Suppressor macrophage (primary cell): ENCODE results near the gene GPR35.
"Not testable (repeated sequence)": the region's sequence is repeated elsewhere in the genome, so short reads cannot be mapped to it uniquely, and the experiment has no call there.

Experiments
- DNase-seq, 4 experiments: peaks; one replicate each; pipeline ENCODE4 v3.0.0-alpha.2; 2020 to 2022

The GPR35 gene

DNA sequence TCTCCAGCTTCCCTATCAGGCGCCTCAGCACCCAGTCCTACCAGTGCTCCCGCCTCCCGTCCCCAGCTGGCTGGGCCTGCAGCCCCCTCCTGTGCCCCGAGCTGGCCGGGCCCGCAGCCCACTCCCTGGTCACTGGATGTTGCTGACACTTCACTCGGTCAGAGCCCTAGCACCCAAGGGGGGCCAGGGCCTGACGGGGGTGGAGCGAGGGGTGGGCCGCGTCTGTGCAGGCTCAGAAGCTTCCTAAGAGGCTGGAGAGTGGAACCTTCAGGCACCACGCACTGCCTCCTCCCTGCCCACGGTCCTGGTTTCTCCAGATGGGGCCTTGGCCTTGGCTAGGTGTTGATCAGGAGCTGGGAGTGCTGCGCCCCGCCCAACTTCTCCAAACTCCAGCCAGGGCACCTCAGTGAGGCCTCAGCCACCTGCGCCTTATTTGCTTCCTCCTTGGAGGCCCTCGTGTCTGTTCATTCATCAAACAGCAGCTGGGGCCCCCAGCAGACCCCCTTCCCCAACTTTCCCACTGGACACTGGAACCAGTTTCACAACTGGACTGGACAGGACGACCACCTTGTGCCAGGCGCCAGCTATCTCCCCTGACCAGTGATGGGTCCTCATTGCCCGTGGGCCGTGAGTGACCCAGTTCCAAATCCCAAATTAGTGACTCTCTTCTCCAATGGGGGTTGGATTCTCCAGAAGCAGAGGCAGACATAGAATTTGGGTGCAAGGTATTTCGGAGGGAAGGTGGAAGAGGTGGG is 22.0 kb upstream of the GPR35 start:
- DNase-seq, result no peak

GRCh38 chr2:240603846-240604245 is 21.4 kb upstream of the GPR35 start:
- no peak for DNase-seq

- peak; percentile 86 to 93 (median 90) for DNase-seq
Observed at GRCh38 chr2:240604291-240604938, 20.9 kb upstream of the GPR35 start.

DNA sequence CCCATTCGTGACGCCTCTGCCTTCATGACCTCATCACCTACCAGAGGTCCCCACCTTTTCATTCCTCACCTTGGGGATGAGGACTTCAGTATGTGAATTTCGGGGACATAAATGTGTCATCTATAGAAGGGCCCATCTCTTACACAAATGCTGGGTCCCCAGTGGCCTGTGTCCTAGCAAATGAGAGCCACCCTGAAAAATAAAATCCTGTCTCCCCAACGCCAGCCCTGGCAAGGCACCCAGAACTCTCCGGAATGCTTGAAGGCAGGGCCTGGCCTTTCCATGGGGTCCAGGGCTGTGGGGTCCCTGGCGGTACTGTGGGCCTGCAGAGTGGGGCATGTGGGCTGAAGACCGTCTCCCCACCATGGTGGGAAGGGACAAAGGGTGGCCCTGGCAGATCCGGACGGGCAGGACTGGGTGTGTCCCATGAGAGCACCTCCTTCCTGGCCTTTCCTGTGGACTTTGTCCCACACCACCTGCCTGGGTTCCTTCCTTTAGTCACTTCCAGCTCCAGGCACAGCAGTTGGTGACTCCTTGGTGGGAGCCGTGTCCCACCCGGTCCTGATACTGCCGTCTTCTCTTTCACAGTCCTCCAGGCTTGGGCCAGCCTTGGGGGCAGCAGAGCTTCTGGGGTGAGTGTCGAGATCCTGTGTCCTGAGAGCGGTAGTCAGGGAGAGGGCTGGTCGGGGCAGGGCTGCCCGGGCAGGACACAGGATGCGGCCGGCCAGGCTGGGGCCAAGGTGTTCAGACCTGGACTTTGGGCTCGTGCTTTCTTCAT is 20.2 kb upstream of the GPR35 start:
- no peak for DNase-seq

- DNase-seq, result no peak
Observed at GRCh38 chr2:240605867-240606743, 19.2 kb upstream of the GPR35 start.

GRCh38 chr2:240611601-240612210 is 13.6 kb upstream of the GPR35 start:
- peak; percentile 61 to 79 (median 73) for DNase-seq

DNA sequence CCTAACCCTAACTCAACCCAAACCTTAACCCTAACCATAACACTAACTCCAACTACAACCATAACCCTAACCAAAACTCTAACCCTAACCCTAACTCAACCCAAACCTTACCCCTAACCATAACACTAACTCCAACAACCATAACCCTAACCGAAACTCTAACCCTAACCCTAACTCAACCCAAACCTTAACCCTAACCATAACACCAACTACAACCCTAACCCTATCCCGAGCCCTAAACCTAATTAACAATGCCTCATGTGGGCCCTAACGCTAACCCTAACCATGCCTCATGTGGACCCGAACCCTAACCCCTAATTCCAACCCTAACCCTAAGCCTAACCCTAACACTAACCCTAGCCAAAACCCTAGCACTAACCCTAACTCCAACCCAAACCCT is 11.5 kb upstream of the GPR35 start:
- no peak for DNase-seq

- no peak for DNase-seq
Observed at GRCh38 chr2:240614391-240614790, 10.9 kb upstream of the GPR35 start.

GRCh38 chr2:240615396-240615795 is 9.9 kb upstream of the GPR35 start:
- DNase-seq, result peak in 1 of 4 experiments; percentile 22

DNA sequence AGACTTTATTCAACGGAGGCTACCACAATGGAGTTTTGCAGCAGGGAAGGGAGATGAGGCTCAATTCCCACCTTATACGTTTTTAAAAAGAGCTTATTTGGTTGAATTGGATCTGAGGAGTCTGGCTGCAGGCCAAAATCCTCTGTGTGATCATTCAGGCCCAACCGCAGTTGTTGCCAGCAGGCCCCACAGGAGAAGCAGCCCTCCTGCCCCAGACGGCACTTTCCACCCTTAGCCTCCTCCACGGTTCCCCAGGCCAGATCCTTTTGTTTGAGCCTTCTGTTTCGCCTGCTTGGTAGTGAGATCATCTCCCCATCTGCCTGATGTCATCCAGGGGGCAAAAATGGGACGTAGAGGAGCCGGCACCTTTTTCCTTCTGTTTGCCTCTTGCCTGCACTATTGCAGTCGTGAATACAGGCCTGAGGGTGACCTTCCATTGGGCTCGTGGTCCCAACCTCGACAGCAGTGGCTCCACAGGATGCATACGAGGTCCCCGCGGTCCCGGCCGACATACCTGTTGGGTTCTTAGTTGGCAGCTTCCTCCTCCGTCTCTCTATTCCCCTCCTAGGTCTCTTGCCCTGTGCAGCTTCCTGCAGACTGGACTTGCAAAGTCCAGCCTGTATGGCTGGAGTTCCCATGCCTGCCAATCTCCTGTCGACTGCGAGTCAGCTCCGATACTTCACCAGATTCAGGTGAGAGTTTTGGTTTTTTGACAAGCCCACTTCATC is 9.3 kb upstream of the GPR35 start:
- DNase-seq, result no peak

- DNase-seq, result not testable (repeated sequence)
Observed at GRCh38 chr2:240616860-240617666, 8.2 kb upstream of the GPR35 start.

DNA sequence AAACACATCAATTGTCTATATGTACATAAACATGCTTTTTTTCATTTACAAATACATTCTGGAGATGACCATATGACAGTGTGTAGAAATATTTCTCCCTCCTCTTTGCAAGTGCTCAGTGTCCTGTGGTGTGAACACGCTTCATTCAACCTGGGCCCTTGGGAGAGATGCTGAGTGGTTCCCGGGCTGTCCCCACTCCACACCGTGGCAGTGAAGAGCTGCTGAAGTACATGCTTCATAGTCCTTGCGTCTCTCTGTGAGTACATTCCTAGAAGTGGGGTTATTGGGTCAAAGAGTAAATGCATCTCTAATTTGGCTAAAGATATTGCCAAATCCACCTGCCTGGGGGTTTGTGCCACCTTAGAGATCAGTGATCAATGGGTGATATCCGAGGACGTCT is 6.5 kb upstream of the GPR35 start:
- DNase-seq, result no peak

GRCh38 chr2:240619506-240620148 is 5.7 kb upstream of the GPR35 start:
- DNase-seq, result peak; percentile 33 to 72 (median 59)

- DNase-seq, result no peak
Observed at GRCh38 chr2:240620149-240620731, 5.0 kb upstream of the GPR35 start.

DNA sequence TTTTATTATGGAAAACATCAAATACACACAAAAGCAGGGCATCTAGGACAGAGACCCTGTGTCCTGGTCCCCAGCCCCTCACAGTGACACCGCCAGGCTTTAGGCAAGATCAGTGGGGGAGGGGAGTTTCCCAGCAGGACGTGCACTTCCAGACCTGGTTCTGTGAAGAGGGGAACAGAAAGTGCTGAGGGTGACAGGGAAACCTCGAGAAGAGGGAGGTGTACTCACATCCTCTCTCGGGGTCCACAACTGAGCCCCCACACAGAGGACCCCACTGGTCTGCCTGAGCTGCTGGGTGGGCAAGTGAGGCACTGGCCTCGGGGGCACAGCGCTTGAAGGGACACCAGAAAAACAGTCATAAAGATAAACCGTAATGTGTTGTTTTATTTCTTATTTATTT is 4.4 kb upstream of the GPR35 start:
- peak in 3 of 4 experiments; percentile 38 to 55 (median 48) for DNase-seq

- DNase-seq, result peak in 1 of 4 experiments; percentile 2
Observed at GRCh38 chr2:240622060-240622411, 3.2 kb upstream of the GPR35 start.

DNA sequence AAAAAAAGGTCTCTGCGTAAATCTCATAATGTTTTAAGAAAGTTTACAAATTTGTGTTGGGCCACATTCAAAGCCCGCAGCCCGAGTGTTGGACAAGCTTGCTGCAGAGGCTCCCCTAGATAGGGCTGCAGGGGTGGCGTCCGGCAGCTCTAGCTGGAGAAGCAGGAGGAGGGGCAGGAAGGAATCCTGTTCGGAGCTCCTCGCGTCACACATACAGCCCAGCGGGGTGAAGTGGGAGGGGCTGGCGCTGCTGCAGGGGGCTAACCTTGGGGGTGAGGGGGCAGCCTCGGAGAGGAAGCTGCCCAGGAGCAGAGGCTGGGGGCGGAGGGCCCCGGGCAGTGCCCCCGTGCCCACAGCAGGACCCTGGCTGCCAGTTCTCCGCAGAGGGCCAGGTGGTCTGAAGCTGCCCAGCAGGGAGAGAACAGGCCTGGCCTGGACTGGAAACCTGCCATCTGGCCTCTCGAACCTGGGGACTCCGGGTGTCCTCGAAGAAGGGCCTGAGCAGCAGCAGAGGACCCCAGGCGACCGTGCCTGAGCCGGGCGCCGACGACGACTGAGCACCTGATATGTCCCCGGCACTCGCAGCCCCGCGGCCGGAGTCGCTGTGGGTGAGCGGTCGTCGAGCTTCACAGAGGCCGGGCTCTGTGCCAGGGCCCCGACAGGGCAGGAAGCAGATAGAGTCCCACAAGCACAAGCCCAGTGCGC is 2.6 kb upstream of the GPR35 start:
- peak in 3 of 4 experiments; percentile 36 to 67 (median 59) for DNase-seq

DNA sequence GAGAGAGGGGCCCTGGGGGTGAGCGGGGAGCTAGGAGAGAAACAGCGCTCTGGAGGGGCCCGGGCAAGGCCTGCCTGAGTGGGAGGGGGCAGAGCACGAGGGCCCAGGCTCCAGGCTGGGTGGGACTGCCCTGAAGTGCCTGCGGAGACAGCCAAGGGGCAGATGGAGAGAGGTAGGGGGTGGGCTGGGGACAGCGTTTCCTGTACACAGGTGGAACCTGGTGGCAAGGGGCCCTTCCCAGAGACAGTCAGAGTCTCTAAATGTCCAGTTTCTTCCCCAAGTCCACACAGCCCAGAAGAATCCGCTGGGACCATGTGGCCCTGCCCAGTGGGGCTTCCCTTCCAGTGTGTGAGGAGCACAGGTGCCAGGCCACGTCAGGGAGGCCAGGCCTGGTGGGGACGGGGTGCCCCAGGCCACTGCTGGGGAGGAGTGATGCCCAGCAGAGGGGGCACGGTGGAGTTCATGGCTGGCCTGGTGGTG is 1.7 kb upstream of the GPR35 start:
- peak in 1 of 4 experiments; percentile 4 for DNase-seq
